DMS 273 treated with DMSO at 0.1 percent for 48 hours (cell line): Measurements from ENCODE around the gene LUM.

ENCODE experiments used
- DNase-seq: peaks from one replicate; lab custom pipeline; 2025; lab: John Stamatoyannopoulos, UW

LUM gene

DNA sequence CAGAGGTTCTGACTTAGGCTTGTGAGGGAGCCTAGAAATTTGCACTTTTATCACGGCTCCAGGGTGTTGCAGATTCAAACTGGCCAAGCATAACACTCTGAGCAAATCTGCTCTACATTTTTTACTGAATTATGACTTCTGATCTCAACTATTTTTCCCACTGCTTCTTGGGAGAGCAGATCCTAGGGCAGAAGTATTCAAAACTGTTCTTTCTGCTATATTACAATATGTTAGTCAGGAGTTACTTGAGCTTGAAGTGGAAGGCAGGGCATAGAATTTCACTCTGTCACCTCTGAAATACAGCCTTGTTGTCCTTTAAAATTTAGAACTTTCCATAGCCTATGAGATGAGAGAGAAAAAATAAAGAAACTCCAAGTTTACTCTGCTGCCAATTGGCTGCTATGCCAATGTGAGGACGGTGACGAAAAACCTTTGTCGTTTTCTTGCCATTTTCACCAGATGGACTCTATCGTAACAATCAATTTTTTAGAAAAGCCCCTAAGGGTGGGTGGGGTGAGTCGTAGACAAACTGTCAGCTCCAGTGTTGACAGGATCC, 37.1 kb downstream of the LUM start:
- DNase-seq, result no peak

GRCh38 chr12:91073426-91073825, 37.9 kb downstream of the LUM start:
- no peak for DNase-seq

DNA sequence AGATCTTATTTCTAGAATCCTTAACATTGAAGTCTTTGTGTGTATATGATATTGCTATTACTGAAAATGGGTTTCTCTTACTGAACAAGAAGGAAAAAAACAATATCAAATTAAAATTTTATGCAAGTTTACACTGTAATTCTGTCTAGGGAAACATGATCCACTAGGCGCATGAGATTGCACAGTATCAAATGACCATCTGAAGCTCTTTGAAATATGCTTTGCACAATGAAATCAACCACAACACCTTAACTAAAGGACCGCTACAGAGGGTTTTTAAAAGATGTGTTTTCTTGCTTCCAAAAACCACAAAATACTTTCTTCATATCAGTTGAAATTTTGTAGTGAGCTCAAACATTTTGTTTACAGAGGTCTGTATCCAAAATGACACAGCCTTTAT, 38.4 kb downstream of the LUM start:
- DNase-seq, result no peak

DNA sequence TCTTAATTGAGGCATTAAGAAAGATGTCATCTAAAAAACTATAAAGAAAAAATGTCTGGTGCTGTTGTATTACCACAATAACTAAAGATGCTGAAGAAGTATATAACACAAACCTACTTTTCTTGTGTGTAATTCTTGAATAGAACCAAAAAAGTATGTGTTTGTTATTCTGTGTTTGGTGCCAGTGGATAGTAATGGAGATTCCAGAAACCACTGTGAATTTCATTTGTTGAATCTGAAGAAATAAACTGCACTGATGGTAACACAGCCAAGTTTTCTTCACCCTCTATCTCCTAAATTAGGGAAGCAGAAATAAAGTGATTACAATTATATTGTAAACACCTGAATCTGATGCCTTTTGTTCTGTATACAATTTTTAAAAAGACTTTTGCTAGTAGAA, 40.4 kb downstream of the LUM start:
- no peak for DNase-seq

DNA sequence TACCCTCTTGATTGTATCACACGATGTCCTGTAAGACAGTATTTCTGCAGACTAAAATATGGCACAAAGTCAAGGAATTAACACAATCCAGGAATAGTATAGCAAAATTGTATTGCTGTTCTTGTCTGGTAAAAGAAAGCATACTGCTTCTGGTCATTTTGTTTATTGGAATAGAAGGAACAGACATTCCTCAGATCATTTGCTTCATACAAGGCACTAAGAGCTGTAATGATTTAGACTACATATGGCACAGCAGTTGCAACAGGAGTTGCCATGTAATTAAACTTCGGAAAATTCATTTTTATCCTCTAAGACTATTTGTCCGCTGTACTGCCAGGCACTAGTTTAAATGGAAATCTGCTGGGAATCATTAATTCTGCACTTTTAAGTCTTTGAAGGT, 45.9 kb downstream of the LUM start:
- DNase-seq, result no peak

- DNase-seq, result no peak
Observed at GRCh38 chr12:91064640-91065039, 46.7 kb downstream of the LUM start.

GRCh38 chr12:91061091-91061490, 50.2 kb downstream of the LUM start:
- DNase-seq, result no peak

DNA sequence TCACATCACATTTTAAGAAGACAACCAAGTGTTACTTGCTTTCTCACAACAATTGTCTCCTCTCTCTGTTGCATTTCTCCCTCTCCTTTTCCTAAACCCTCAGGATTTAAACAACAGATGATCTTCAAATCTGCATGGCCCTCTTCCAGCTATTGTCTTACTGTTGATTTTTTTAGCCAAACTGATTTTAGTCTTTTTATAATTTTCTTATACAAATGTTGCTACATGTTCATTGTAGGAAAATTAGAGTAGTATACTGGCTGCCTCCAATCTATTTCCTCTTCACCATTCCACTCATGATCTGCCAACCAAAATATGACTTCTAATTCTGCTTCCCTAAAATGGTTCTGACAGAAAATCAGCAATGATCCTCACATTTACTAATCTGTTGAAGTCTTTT, 52.1 kb downstream of the LUM start:
- DNase-seq, result no peak

DNA sequence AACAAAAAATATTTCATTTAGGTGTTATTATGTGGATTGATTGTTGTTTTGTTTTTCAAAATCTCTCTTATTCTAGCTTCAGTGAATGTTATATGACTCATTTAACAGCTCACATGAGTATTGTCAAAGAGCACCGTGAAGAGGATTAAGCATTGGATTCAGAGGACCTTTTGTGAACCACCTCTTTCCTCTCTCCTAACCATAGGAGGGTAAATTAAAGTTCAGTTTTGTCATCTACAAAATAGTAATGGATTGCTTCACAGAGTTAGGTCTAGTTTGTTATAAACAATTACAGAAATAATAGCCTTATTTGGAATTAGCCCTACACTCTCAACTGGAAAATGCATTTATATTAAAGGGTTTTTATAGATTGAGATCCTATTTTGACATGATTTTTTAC, 52.5 kb downstream of the LUM start:
- DNase-seq, result no peak

DNA sequence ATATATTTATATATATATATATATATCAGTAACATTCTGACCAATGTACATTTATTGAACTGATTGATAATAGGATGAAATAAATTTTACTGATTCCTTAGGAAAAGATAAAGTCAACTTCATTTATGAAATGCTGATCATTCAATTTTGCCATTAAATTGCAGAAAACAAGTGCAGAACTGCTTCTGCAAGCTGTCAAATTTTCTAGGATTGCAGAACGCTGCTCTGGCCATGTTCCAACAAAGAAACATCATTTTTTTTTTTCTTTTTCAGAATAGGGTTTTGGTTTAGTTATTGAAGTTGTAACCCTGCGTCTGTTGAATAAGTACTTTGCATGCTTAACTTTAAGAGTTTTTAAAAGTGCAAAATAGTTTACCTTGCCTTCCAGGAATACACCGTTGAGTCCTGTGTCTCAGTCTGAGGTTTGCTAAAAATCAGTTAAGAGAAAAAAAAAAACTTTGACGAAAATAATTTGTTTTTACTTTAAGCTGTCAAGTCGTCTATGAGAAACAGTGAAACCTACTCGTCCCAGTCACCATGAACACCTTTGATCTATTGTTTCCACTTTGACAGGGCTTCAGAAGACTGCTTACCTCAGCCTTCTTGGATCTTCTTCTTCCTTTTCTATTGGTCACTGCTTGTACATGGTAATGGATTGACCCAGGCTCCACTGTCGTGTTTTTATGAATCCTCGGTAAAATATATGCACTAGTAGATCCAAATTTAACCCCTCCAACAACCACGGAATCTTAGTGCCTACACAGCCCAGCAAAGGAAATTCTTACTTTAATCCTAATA, 53.7 kb downstream of the LUM start, which contains the start of gene KERA:
Gene KERA (minus strand): TSS at position 657 of the 798 bp plus-strand sequence. CDS start 1,743 bp downstream, outside the sequence.
- DNase-seq, result no peak

GRCh38 chr12:91056488-91056887, 54.8 kb downstream of the LUM start:
- DNase-seq, result no peak

GRCh38 chr12:91055976-91056375, 55.3 kb downstream of the LUM start:
- DNase-seq, result no peak

DNA sequence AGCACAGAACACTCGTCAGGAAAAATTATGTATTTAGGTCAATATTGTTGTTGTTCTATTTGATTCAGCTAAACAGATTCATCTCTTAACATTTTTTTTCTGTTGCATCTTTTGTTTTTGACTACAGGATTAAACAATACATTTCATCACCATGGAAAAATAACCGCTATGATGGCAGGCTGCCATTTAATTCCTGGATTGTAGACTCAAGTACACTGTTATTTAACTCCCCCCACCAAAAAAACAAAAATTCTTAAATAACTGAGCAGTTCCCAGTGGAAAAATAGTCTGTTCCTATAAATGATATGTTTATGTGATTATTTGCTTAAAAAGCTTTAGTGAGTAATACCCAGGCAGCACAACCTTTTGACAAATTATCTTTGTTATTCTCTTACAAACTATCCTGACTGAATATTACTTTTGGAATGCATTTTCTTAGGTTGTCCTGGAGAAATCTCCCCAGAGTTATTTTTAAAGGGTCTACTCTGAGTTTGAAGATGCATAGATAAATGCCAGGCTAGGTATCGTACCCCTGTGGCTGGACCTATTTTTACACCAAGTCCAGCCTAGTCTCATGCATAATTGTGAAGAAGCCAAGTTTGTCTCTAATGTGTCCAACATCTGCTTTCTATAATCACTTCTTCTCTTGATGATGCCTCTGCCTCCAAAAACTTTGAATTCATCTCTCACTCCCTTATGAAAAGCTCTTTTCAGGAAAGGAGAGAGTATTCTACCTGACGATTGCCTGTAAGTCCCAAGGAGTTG, 57.2 kb downstream of the LUM start:
- DNase-seq, result no peak
